ENCODE results near the gene SPATA12. TPM values are rescaled to one million over a fixed set of nuclear protein-coding genes. Genes with fewer than 3 reads are reported as not detected.

The SPATA12 gene
- total RNA-seq, 1 experiment from 2014 or later: not detected

DNA sequence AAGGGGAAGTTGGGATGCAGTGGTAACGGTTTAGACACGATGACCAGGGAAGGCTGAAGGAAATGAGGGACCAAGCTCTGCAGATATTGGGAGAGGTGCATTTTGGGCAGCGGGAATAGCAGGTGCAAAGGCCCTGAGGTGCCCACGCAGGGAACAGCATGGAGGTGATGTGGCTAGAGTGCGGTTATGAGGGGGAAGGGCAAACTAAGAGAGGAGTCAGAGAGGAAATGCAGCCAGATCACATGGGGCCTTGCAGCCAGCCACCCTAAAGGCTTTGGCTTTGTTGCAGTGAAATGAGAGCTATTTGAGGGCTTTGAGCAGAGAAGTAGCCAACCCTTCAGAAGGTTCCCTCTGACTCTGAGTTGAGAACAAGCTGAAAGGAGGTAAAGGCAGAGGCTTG, 2.6 kb downstream of the SPATA12 start:
- no TSS peak for BruUV-seq (replicated peaks)
- no peak for DNase-seq
- Mint-ChIP-seq H3K9me3 (ENCODE audit: unreplicated experiment) (no peaks in the 10 kb centered on the region), H3K4me3 (ENCODE audit: unreplicated experiment) (no peak overlapping the region), H3K36me3 (ENCODE audit: insufficient read depth, unreplicated experiment) (no peaks in the 10 kb centered on the region), H3K27me3 (ENCODE audit: insufficient read depth, unreplicated experiment) (no peaks in the 10 kb centered on the region), H3K27ac (ENCODE audit: unreplicated experiment) (no peak overlapping the region), H3K4me1 (ENCODE audit: low read depth, unreplicated experiment) (peaks cover 27% of the 10 kb centered on the region)
- intact Hi-C loops (cut with micrococcal nuclease; ENCODE audit: unreplicated experiment): loop anchor here (5.0 kb wide), 1 partner anchor 66 kb away; no protein-coding TSS in a partner anchor
- Histone ChIP-seq H3K36me3 (ENCODE audit: control insufficient read depth, insufficient read depth, low read length) (no peaks in the 10 kb centered on the region), H3K27me3 (replicated peaks; ENCODE audit: control insufficient read depth, insufficient read depth, low read length) (no peaks in the 10 kb centered on the region), H3K4me3 (ENCODE audit: low read depth, low read length) (no peak overlapping the region), H3K9me3 (no peaks in the 10 kb centered on the region), H3K4me1 (peaks cover 13% of the 10 kb centered on the region; the same call in 1 of the 2 replicates)
- ChIA-PET POLR2A (no interaction called here), CTCF (no interaction called here)
- TF ChIP-seq, protein P1, sequence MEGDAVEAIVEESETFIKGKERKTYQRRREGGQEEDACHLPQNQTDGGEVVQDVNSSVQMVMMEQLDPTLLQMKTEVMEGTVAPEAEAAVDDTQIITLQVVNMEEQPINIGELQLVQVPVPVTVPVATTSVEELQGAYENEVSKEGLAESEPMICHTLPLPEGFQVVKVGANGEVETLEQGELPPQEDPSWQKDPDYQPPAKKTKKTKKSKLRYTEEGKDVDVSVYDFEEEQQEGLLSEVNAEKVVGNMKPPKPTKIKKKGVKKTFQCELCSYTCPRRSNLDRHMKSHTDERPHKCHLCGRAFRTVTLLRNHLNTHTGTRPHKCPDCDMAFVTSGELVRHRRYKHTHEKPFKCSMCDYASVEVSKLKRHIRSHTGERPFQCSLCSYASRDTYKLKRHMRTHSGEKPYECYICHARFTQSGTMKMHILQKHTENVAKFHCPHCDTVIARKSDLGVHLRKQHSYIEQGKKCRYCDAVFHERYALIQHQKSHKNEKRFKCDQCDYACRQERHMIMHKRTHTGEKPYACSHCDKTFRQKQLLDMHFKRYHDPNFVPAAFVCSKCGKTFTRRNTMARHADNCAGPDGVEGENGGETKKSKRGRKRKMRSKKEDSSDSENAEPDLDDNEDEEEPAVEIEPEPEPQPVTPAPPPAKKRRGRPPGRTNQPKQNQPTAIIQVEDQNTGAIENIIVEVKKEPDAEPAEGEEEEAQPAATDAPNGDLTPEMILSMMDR (IDR thresholded peaks at IDR 0.05; ENCODE audit: insufficient read depth in 1 of 2, low read depth in 1 of 2, low read length in 1 of 2, severe bottlenecking in 1 of 2, unreplicated experiment in 1 of 2): no peak

DNA sequence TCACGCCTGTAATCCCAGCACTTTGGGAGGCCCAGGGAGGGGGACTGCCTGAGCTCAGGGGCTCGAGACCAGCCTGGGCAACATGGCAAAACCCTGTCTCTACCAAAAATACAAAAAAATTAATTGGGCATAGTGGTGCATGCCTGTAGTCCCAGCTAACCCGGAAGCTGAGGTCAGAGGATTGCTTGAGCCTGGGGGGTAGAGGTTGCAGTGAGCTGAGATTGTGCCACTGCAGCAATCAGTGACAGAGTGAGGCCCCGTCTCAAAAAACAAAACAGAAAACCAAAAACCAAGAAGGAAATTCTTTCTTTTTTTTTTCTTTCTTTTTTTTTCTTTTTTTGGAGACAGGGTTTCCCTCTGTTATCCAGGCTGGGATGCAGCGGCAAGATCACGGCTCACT, 3.5 kb downstream of the SPATA12 start:
- TF ChIP-seq, protein P1 (IDR thresholded peaks at IDR 0.05; ENCODE audit: insufficient read depth in 1 of 2, low read depth in 1 of 2, low read length in 1 of 2, severe bottlenecking in 1 of 2, unreplicated experiment in 1 of 2): no peak
- H3K27me3 ChIP-seq (replicated peaks; ENCODE audit: control insufficient read depth, insufficient read depth, low read length): no peaks in the 10 kb centered on the region
- Mint-ChIP-seq H3K36me3 (ENCODE audit: insufficient read depth, unreplicated experiment) (no peaks in the 10 kb centered on the region), H3K9me3 (ENCODE audit: unreplicated experiment) (no peaks in the 10 kb centered on the region), H3K27ac (ENCODE audit: unreplicated experiment) (no peak overlapping the region), H3K4me3 (ENCODE audit: unreplicated experiment) (no peak overlapping the region), H3K4me1 (ENCODE audit: low read depth, unreplicated experiment) (peaks cover 27% of the 10 kb centered on the region), H3K27me3 (ENCODE audit: insufficient read depth, unreplicated experiment) (no peaks in the 10 kb centered on the region)
- peaks cover 13% of the 10 kb centered on the region; the same call in 1 of the 2 replicates for H3K4me1 ChIP-seq
- H3K9me3 ChIP-seq: no peaks in the 10 kb centered on the region
- POLR2A ChIA-PET: no interaction called here
- DNase-seq: no peak
- H3K36me3 ChIP-seq (ENCODE audit: control insufficient read depth, insufficient read depth, low read length): no peaks in the 10 kb centered on the region
- no peak overlapping the region for H3K4me3 ChIP-seq (ENCODE audit: low read depth, low read length)
- CTCF ChIA-PET: no interaction called here
- BruUV-seq (replicated peaks): no TSS peak
- intact Hi-C loops (cut with micrococcal nuclease; ENCODE audit: unreplicated experiment): loop anchor here (5.0 kb wide), 1 partner anchor 67 kb away; no protein-coding TSS in a partner anchor

DNA sequence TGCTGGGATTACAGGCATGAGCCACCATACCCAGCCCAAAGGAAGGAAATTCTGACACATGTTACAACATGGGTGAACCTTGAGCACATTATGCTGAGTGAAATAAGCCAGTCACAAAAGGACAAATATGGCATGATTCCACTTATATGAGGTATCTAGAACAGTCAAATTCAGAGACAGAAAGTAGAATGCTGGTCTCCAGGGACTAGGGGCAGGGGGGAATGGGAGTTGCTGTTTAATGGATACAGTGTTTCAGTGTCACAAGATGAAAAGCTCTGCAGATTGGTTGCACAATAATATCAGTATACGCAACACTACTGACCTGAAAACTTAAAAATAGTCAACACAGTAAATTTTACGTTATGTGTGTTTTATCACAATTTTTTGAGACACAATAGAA, 4.1 kb downstream of the SPATA12 start:
- Mint-ChIP-seq H3K4me3 (ENCODE audit: unreplicated experiment) (no peak overlapping the region), H3K27ac (ENCODE audit: unreplicated experiment) (no peak overlapping the region), H3K9me3 (ENCODE audit: unreplicated experiment) (no peaks in the 10 kb centered on the region), H3K27me3 (ENCODE audit: insufficient read depth, unreplicated experiment) (no peaks in the 10 kb centered on the region), H3K4me1 (ENCODE audit: low read depth, unreplicated experiment) (peaks cover 27% of the 10 kb centered on the region), H3K36me3 (ENCODE audit: insufficient read depth, unreplicated experiment) (no peaks in the 10 kb centered on the region)
- no peaks in the 10 kb centered on the region for H3K36me3 ChIP-seq (ENCODE audit: control insufficient read depth, insufficient read depth, low read length)
- DNase-seq: no peak
- H3K9me3 ChIP-seq: no peaks in the 10 kb centered on the region
- H3K27me3 ChIP-seq (replicated peaks; ENCODE audit: control insufficient read depth, insufficient read depth, low read length): no peaks in the 10 kb centered on the region
- intact Hi-C loops (cut with micrococcal nuclease; ENCODE audit: unreplicated experiment): loop anchor here (5.0 kb wide), 1 partner anchor 67 kb away; no protein-coding TSS in a partner anchor
- ChIA-PET CTCF (no interaction called here), POLR2A (no interaction called here)
- BruUV-seq (replicated peaks): no TSS peak
- TF ChIP-seq, protein P1 (IDR thresholded peaks at IDR 0.05; ENCODE audit: insufficient read depth in 1 of 2, low read depth in 1 of 2, low read length in 1 of 2, severe bottlenecking in 1 of 2, unreplicated experiment in 1 of 2): no peak
- peaks cover 13% of the 10 kb centered on the region; the same call in 1 of the 2 replicates for H3K4me1 ChIP-seq
- no peak overlapping the region for H3K4me3 ChIP-seq (ENCODE audit: low read depth, low read length)

Measured in Caco-2 (cell line).